ENCODE results near the gene POLR2J.
"Not testable (repeated sequence)": the region's sequence is repeated elsewhere in the genome, so short reads cannot be mapped to it uniquely, and the experiment has no call there.

DNA sequence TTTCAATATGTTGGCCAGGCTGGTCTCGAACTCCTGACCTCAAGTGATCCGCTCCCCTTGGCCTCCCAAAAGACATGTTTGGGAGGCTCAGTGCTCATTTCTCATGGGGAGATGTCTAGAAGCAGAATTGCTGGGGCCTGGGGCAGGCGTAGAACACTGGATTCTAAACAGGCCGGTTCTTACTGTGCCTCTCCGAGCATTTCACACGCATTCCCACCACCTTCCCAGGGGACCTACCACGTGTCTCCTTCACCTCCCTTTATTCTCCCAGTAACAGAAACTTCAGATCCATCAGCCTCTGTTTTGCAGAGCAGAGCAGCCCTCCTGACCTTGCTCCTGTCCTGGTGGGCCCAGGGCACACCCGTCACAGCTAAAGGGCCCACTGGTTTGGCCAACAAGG, 48.5 kb upstream of the POLR2J start:
- TF ChIP-seq, protein P1, sequence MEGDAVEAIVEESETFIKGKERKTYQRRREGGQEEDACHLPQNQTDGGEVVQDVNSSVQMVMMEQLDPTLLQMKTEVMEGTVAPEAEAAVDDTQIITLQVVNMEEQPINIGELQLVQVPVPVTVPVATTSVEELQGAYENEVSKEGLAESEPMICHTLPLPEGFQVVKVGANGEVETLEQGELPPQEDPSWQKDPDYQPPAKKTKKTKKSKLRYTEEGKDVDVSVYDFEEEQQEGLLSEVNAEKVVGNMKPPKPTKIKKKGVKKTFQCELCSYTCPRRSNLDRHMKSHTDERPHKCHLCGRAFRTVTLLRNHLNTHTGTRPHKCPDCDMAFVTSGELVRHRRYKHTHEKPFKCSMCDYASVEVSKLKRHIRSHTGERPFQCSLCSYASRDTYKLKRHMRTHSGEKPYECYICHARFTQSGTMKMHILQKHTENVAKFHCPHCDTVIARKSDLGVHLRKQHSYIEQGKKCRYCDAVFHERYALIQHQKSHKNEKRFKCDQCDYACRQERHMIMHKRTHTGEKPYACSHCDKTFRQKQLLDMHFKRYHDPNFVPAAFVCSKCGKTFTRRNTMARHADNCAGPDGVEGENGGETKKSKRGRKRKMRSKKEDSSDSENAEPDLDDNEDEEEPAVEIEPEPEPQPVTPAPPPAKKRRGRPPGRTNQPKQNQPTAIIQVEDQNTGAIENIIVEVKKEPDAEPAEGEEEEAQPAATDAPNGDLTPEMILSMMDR (IDR thresholded peaks at IDR 0.05; ENCODE audit: low read depth, low read length), result not testable (repeated sequence)
- TF ChIP-seq EZH2phosphoT487 (IDR thresholded peaks at IDR 0.05; ENCODE audit: low read depth), result not testable (repeated sequence)
